SK-N-SH (cell line): Measurements from ENCODE around the gene EGFLAM.

Experiments
- EP300 ChIP-seq, 2 experiments: IDR thresholded peaks; 2 replicates each; pipeline versions ENCODE4 v1.4.0 to v1.6.1; 2012; ENCODE audit warnings: borderline replicate concordance in 1 of 2, low read depth in 1 of 2, low read length in 1 of 2
- EZH2phosphoT487 ChIP-seq: fragments of 200-600 bp; sonication (generic); IDR thresholded peaks from 2 replicates; pipeline ENCODE4 v1.6.1; 2017; ENCODE audit warnings: low read depth, mixed run types, mild to moderate bottlenecking, antibody characterized with exemption, moderate library complexity, borderline replicate concordance
- FOXM1 ChIP-seq: IDR thresholded peaks from 2 replicates; pipeline ENCODE4 v1.4.0; 2012; ENCODE audit warnings: low read depth, mild to moderate bottlenecking
- POLR2AphosphoS5 ChIP-seq: IDR thresholded peaks from 2 replicates; pipeline ENCODE4 v1.6.1; 2012; ENCODE audit warnings: low read depth, low read length
- RAD21 ChIP-seq: IDR thresholded peaks from 2 replicates; pipeline ENCODE4 v1.6.1; 2012; ENCODE audit warnings: mild to moderate bottlenecking, low read length
- RCOR1 ChIP-seq: fragments of 150-350 bp; IDR thresholded peaks from 2 replicates; pipeline ENCODE4 v1.6.1; 2017; ENCODE audit warnings: antibody characterized with exemption, low read length
- REST ChIP-seq: IDR thresholded peaks from 2 replicates; pipeline ENCODE4 v1.6.1; 2012; ENCODE audit warnings: mild to moderate bottlenecking, low read depth, low read length, moderate library complexity
- SIN3A ChIP-seq: IDR thresholded peaks from 2 replicates; pipeline ENCODE4 v1.6.1; 2012; ENCODE audit warnings: low read depth, mild to moderate bottlenecking, low read length, moderate library complexity, borderline replicate concordance
- TAF1 ChIP-seq: IDR thresholded peaks from 2 replicates; pipeline ENCODE4 v1.6.1; 2012; ENCODE audit warnings: low read depth, mild to moderate bottlenecking, low read length, moderate library complexity, borderline replicate concordance
- USF2 ChIP-seq: fragments of 150-350 bp; IDR thresholded peaks from 2 replicates; pipeline ENCODE4 v1.6.1; 2017; ENCODE audit warnings: antibody characterized with exemption, low read length, low read depth, borderline replicate concordance
- ZBTB33 ChIP-seq: IDR thresholded peaks from 2 replicates; pipeline ENCODE4 v1.4.0; 2012; ENCODE audit warnings: low read depth, borderline replicate concordance
- TF ChIP-seq, protein P1 (sequence below): fragments of 200-600 bp; sonication (generic); IDR thresholded peaks from 2 replicates; pipeline ENCODE4 v1.6.1; 2017; ENCODE audit warnings: antibody characterized with exemption, mild to moderate bottlenecking, moderate library complexity

DNA sequence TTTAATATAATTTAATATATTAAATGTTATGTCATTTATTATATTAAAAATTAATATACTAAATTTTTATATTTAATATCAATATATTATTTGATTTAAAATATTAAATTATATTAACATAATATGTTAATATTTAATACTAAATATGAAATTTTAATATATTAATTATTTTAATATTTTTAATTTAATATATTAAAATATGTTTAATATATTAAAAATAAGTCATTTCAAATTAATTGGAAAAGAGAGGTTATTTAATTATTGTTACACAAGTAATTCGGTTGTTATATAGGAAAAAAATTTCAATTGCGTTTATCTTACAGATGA lies 183.9 kb downstream of the EGFLAM start:
- TF ChIP-seq, protein P1, sequence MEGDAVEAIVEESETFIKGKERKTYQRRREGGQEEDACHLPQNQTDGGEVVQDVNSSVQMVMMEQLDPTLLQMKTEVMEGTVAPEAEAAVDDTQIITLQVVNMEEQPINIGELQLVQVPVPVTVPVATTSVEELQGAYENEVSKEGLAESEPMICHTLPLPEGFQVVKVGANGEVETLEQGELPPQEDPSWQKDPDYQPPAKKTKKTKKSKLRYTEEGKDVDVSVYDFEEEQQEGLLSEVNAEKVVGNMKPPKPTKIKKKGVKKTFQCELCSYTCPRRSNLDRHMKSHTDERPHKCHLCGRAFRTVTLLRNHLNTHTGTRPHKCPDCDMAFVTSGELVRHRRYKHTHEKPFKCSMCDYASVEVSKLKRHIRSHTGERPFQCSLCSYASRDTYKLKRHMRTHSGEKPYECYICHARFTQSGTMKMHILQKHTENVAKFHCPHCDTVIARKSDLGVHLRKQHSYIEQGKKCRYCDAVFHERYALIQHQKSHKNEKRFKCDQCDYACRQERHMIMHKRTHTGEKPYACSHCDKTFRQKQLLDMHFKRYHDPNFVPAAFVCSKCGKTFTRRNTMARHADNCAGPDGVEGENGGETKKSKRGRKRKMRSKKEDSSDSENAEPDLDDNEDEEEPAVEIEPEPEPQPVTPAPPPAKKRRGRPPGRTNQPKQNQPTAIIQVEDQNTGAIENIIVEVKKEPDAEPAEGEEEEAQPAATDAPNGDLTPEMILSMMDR, result no peak
- no peak for TF ChIP-seq SIN3A
- no peak for TF ChIP-seq ZBTB33
- no peak for TF ChIP-seq EP300 (IDR thresholded peaks at IDR 0.05; ENCODE audit: borderline replicate concordance in 1 of 2, low read depth in 1 of 2, low read length in 1 of 2)
- TF ChIP-seq POLR2AphosphoS5, result no peak
- no peak for TF ChIP-seq USF2
- TF ChIP-seq RCOR1, result no peak
- TF ChIP-seq RAD21, result no peak
- no peak for TF ChIP-seq EZH2phosphoT487
- no peak for TF ChIP-seq TAF1
- TF ChIP-seq FOXM1, result no peak
- no peak for TF ChIP-seq REST
